HG02885 (cell line): ENCODE data around the gene RAPGEF1.
A peak's percentile ranks its signal among the peaks of the same experiment; 100 is the strongest.
"Not testable (repeated sequence)": the region's sequence is repeated elsewhere in the genome, so short reads cannot be mapped to it uniquely, and the experiment has no call there.

Experiments
- ATAC-seq: cut with Tn5 transposase; IDR thresholded peaks from one replicate; pipeline ENCODE4 v1.9.1; 2021; ENCODE audit warnings: mild to moderate bottlenecking; ENCODE audit not compliant: unreplicated experiment, poor library complexity

RAPGEF1 gene

GRCh38 chr9:131550465-131550864 lies 189.4 kb downstream of the RAPGEF1 start:
- ATAC-seq = not testable (repeated sequence)

GRCh38 chr9:131549186-131549585 lies 190.7 kb downstream of the RAPGEF1 start:
- ATAC-seq = not testable (repeated sequence)

DNA sequence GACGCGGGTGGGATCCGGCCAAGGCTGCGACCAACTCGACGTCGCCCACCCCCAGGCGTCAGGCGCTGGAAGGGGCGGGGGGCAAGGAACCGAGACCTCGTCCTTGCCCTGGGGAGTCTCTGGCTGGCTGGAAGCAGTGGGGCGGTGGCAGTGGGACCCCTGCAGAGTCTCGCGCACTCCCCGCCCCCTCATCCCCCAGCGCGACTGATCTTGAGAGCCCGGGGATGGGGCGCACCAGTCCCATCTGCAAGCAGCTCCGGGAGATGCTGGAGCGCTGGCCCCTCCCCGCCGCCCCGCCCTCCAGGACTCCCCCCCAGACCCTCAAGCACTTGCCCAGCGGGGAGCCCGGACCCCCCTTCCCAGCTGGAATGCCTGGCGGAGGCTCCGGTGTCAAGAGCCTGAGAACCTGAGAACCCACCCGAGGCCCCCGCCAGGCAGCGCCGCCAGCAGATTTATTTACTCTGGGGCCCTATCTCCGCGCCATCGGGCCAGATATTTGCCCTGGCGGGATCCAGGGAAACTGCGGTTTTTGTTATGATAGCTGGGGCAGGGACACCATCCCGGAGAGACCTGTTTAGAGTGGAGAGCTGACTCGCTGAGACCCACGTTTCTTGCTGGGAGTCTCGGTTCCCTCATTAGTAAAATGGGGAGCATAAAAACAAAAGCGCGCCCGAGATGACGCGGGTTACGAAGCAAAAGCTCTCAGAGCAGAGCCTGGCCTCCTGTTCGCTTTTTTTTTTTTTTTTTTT lies 193.4 kb downstream of the RAPGEF1 start:
- ATAC-seq = no peak

DNA sequence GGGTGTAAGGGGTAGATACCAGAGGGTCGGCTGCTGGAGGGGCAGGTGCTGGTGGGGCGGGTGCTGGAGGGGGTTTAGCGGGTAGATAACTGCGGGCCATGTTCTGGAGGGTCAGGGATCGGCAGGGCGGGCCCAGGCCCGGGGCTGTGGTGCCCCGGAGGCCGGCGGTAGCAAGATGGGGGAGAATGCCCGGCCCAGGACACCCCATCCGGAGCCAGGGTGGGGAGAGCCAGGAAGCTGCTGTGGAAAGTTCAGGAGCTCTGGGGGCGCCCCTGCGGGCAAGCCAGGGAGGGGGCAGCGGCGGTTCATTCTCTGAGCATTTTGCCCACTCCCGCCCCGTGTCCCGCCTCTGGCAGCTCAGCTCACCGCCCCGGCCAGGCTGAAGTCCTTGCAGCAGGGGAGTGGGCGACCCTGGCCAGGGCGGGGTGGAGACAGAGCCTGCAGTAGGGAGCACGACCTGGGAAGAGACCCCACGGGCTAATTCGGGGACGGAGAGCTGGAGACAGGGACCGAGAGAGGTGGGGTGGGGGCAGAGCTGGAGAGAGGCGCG lies 194.0 kb downstream of the RAPGEF1 start:
- ATAC-seq = no peak

- ATAC-seq = no peak
Measured at GRCh38 chr9:131545003-131545785, 194.7 kb downstream of the RAPGEF1 start, which contains the start of gene PRRT1B. TSS of gene PRRT1B (plus strand) at chr9:131545523. CDS start at chr9:131545616, 93 bp downstream.

- no peak for ATAC-seq
Measured at GRCh38 chr9:131543141-131543540, 196.7 kb downstream of the RAPGEF1 start.

DNA sequence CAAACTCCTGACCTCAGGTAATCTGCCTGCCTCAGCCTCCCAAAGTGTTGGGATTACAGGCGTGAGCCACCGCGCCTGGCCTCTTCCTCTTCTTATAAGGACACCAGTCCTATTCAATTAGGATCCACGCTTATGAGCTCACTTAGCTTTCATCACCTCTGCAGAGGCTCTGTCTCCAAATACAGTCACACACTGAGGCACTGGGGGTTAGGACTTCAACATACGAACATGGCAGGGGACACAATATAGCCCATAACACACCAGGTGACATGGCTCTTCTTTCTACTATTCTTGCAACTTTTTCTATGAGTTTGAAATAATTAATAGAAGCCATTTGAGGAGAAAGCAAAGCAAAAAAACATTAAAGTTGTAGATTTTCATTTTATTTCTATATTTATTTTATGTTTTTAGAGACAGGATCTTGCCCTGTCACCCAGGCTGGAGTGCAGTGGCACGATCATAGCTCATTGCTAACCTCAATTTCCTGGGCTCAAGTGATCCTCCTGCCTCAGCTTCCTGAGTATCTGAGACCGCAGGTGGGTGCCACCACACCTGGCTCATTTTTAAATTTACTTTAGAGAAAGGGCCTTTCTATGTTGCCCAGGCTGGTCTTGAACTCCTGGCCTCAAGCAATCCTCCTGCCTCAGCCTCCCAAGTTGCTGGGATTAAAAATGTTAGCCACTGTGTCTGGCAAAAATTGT lies 200.5 kb downstream of the RAPGEF1 start:
- no peak for ATAC-seq

DNA sequence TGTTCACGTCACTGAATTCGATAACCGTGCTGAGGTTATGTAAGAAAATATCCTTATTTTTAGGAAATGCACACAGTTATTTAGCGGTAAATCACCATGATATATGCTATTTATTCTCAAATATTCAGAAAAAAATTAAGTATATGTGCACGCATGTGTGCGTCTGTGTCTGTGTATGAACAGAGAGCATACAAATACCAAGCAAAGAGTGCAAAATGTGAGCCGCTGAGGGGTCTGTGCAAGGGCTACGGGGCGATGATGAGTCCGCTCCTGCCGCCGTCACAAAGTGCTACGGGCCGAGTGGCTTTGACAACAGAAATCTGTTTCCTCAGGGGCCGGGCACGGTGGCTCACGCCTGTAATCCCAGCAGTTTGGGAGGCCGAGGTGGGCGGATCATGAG lies 201.9 kb downstream of the RAPGEF1 start:
- no peak for ATAC-seq

GRCh38 chr9:131534721-131535237 lies 205.1 kb downstream of the RAPGEF1 start:
- ATAC-seq = no peak

DNA sequence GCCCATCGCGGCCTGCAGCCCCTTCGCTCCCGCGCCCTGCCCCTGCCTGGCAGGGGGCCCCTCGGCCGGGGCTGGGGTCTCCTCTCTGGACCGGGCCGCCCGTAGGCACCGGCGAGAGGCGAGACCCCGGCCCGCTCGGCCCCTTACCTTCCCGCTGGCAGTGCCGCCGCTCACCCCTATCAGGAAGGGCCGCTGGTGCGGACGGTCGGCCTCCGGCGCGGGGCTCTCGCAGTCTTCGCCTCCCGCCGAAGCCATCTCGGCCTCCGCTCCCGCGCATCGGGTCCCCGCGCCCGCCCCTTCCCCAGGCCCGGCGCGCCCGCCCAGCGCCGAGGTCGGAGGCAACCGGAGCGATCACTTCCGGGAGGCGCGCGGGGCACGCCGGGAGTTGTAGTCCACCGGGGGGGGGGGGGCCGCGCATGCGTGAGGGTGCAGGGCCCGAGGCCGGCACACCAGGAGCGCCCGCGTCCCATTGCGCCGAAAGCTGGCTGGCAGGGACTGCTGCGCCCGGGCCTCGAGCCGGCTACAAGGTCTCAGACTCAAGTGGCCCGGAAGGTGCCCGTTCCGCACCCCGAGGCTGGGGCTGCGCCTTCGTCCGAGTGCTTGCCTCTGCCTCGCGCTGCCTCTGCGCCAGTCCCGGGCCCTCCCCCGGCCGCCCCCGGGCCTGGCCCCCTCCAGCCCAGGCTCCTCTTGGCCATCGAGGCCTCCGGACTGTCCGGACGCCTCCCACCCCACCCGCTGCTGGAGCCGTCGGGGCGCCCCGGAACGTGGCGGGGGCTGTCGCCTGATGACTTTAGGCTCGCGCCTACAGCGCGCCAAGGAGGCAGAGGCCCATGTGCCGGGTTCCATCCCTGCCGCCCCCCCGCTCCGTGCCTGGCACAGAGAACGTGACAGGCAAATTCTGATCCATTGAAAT lies 208.7 kb downstream of the RAPGEF1 start, which contains the start of gene UCK1:
Gene UCK1 (minus strand): TSS at position 344 of the 913 bp plus-strand sequence. CDS start 89 bp downstream, at position 255.
- ATAC-seq = peak; percentile 84

- ATAC-seq = peak; percentile 27
Measured at GRCh38 chr9:131530546-131530919, 209.3 kb downstream of the RAPGEF1 start.

DNA sequence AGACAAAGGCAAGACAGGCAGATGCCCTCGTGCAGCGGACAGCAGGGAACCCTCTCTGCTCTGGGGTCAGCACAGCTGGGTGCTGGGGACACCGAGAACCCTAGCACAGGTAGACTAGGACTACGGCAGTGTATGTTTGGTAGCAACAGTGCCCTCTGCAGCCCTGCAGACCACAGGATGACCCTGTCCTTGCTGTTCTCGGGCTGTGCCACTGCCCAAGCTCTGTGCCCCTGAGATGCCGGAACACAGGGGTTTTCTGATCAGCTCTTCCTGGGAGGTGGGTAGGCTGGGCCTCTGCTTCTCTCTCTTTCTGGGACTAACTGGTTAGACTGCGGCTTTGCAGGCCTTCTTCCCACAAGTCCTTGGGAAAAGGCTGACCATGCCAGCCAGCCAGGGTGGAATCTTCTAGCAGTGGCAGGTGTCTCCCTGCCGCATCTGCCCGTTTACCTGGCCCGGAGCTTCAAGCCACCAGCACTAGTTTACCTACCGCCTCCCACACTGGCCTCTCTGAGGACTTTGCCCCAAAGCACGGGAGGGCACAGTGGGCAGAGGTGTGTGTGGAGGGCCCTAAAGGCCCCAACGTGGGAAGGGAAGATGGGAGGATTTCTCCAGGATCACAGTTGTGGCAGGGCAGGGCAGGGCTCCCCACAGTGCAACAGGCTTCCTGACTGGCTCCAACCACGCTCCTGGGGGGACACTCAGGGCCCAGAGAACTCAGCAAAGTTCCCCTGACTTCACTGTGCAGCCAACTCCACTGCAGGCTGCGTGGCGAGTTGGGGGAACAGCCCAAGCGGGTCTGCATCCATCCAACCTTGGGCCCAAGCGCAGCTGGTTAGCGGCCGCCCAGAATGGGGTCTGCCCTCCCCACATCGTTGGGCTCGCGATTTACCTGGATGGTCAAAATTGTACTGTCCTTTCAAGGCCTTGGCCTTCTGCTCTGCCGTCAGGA lies 210.0 kb downstream of the RAPGEF1 start:
- no peak for ATAC-seq

GRCh38 chr9:131528886-131529505 lies 210.9 kb downstream of the RAPGEF1 start:
- ATAC-seq = no peak

DNA sequence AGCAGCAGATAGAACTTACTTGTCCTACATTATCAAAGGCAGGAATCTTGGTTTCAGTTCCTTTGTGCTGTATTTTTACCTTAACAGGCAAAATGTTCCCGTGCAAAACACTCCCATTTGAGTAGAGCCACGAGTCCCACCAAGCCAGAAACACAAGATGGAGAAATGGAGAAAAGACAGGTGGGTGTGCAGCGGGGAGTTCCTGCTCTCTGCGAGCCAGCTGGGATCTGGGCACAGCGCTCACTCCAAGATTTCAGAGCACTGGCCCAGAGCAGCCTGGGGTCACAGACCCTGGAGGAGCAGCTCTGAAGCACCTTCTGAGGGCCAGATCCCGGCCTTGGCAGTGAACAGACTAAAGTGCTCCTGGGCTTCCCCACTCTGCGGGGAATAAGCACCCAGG lies 211.7 kb downstream of the RAPGEF1 start:
- no peak for ATAC-seq
